Measurements from ENCODE around the gene SORCS2. TPM values are rescaled to one million over a fixed set of nuclear protein-coding genes. Genes with fewer than 3 reads are reported as not detected.

Gene SORCS2
- total RNA-seq, 6 experiments from 2014 or later = 0.18 to 6.2 (median 3.1) TPM

- ATAC-seq (no peak), DNase-seq (peak in 1 of 3 donors; percentile 40)
- intact Hi-C loops (cut with DNase I) = no loop called here
- TF ChIP-seq POLR2A (IDR thresholded peaks at IDR 0.05) (no peak), CTCF (IDR thresholded peaks at IDR 0.05) (no peak)
- Histone ChIP-seq H3K4me3 (no peak overlapping the region), H3K36me3 (no peaks in the 10 kb centered on the region), H3K27ac (no peak overlapping the region), H3K9me3 (no peaks in the 10 kb centered on the region), H3K27me3 (no peaks in the 10 kb centered on the region), H3K4me1 (no peaks in the 10 kb centered on the region)
- WGBS (ENCODE audit: insufficient coverage, low coverage, low lambda C conversion rate, missing lambda C conversion rate) = 90% methylated on average over 6 of the region's 28 CpGs
Observed at GRCh38 chr4:7433376-7434140, 241.2 kb downstream of the SORCS2 start.

GRCh38 chr4:7434141-7434765, 241.9 kb downstream of the SORCS2 start:
- H3K27me3 ChIP-seq = no peaks in the 10 kb centered on the region
- peak in 1 of 3 donors; percentile 47 for DNase-seq
- intact Hi-C loops (cut with DNase I) = no loop called here
- no peaks in the 10 kb centered on the region for H3K36me3 ChIP-seq
- H3K9me3 ChIP-seq = no peaks in the 10 kb centered on the region
- no peak overlapping the region for H3K4me3 ChIP-seq
- no peaks in the 10 kb centered on the region for H3K4me1 ChIP-seq
- ATAC-seq = no peak
- H3K27ac ChIP-seq = no peak overlapping the region
- no peak for TF ChIP-seq CTCF (IDR thresholded peaks at IDR 0.05)
- TF ChIP-seq POLR2A (IDR thresholded peaks at IDR 0.05) = no peak
- 60% methylated on average over 1 of the region's 26 CpGs for WGBS (ENCODE audit: insufficient coverage, low coverage, low lambda C conversion rate, missing lambda C conversion rate)

GRCh38 chr4:7434766-7435150, 242.4 kb downstream of the SORCS2 start, which contains the start of gene PSAPL1:
PSAPL1 (minus strand) TSS chr4:7434930; CDS start chr4:7434879, 51 bp downstream.
- TF ChIP-seq CTCF (IDR thresholded peaks at IDR 0.05) (no peak), POLR2A (IDR thresholded peaks at IDR 0.05) (no peak)
- Histone ChIP-seq H3K4me1 (no peaks in the 10 kb centered on the region), H3K9me3 (no peaks in the 10 kb centered on the region), H3K27me3 (no peaks in the 10 kb centered on the region), H3K4me3 (no peak within 1 kb of the TSS), H3K27ac (no peak within 1 kb of the TSS), H3K36me3 (no peaks in the 10 kb centered on the region)
- 50% methylated on average over 2 of the region's 7 CpGs for WGBS (ENCODE audit: insufficient coverage, low coverage, low lambda C conversion rate, missing lambda C conversion rate)
- ATAC-seq = peak; percentile 46 to 94 (median 60)
- DNase-seq = peak in 2 of 3 donors; percentile 55 to 60
- intact Hi-C loops (cut with DNase I) = no loop called here

GRCh38 chr4:7435471-7436061, 243.2 kb downstream of the SORCS2 start:
- no peak for DNase-seq

More at GRCh38 chr4:7435471-7436061, 243.2 kb downstream of the SORCS2 start:
- H3K27ac ChIP-seq = no peak overlapping the region
- no peak overlapping the region for H3K4me3 ChIP-seq
- H3K27me3 ChIP-seq = no peaks in the 10 kb centered on the region
- peak in 2 of 4 donors; percentile 23 to 48 for ATAC-seq
- no peaks in the 10 kb centered on the region for H3K36me3 ChIP-seq
- H3K4me1 ChIP-seq = no peaks in the 10 kb centered on the region
- TF ChIP-seq CTCF (IDR thresholded peaks at IDR 0.05) (no peak), POLR2A (IDR thresholded peaks at IDR 0.05) (no peak)
- 67% methylated on average over 8 of the region's 11 CpGs for WGBS (ENCODE audit: insufficient coverage, low coverage, low lambda C conversion rate, missing lambda C conversion rate)
- H3K9me3 ChIP-seq = no peaks in the 10 kb centered on the region
- intact Hi-C loops (cut with DNase I) = no loop called here

Data from right lobe of liver (tissue), 6 donors.